Stimulated activated CD4-positive, alpha-beta T cell treated with anti-CD3 and anti-CD28 coated beads, TNF-alpha, amount 100 ng/mL, for 24 hours (primary cell): ENCODE data around the gene KLF12.
A peak's percentile ranks its signal among the peaks of the same experiment; 100 is the strongest.

ENCODE experiments used
- DNase-seq, 3 experiments: peaks; one replicate each; pipeline ENCODE4 v3.0.0-alpha.2; 2020; ENCODE audit warnings: low read depth in 3 of 3

The KLF12 gene

GRCh38 chr13:74135326-74136083 lies 1.3 kb upstream of the KLF12 start:
- peak in 1 of 3 experiments; percentile 57 for DNase-seq

- peak; percentile 30 to 71 (median 51) for DNase-seq
These were observed 647 bp upstream of the KLF12 start for GRCh38 chr13:74134777-74135325.

GRCh38 chr13:74133657-74134201 lies 475 bp downstream of the KLF12 start:
- peak; percentile 58 to 82 (median 77) for DNase-seq

GRCh38 chr13:74132776-74133656 lies 1.2 kb downstream of the KLF12 start:
- peak in 1 of 3 experiments; percentile 35 for DNase-seq

GRCh38 chr13:74132152-74132775 lies 1.9 kb downstream of the KLF12 start:
- DNase-seq: no peak

- DNase-seq: no peak
These were observed 3.0 kb downstream of the KLF12 start for GRCh38 chr13:74131227-74131626.

GRCh38 chr13:74129500-74130191 lies 4.6 kb downstream of the KLF12 start:
- DNase-seq: no peak

- DNase-seq: no peak
These were observed 5.9 kb downstream of the KLF12 start for GRCh38 chr13:74128156-74128767.

- no peak for DNase-seq
These were observed 15.9 kb downstream of the KLF12 start for GRCh38 chr13:74118328-74118727.

GRCh38 chr13:74117207-74117705 lies 16.9 kb downstream of the KLF12 start:
- DNase-seq: no peak

- DNase-seq: no peak
These were observed 19.1 kb downstream of the KLF12 start for GRCh38 chr13:74115133-74115532.

GRCh38 chr13:74114641-74115040 lies 19.6 kb downstream of the KLF12 start:
- no peak for DNase-seq

GRCh38 chr13:74114202-74114601 lies 20.0 kb downstream of the KLF12 start:
- no peak for DNase-seq

- DNase-seq: no peak
These were observed 22.0 kb downstream of the KLF12 start for GRCh38 chr13:74111901-74112824.

- DNase-seq: no peak
These were observed 22.8 kb downstream of the KLF12 start for GRCh38 chr13:74111399-74111798.

GRCh38 chr13:74110053-74110452 lies 24.2 kb downstream of the KLF12 start:
- no peak for DNase-seq

- DNase-seq: no peak
These were observed 26.6 kb downstream of the KLF12 start for GRCh38 chr13:74107598-74107997.

GRCh38 chr13:74105871-74106270 lies 28.3 kb downstream of the KLF12 start:
- DNase-seq: no peak

GRCh38 chr13:74104661-74105275 lies 29.4 kb downstream of the KLF12 start:
- DNase-seq: no peak
